K562 (cell line): ENCODE results near the gene COQ5. TPM values are rescaled to one million over a fixed set of nuclear protein-coding genes. Genes with fewer than 3 reads are reported as not detected.

Experiments
- ASH1L ChIP-seq: fragments of 450-650 bp; IDR thresholded peaks from 2 replicates; pipeline ENCODE4 v1.6.1; 2018; ENCODE audit warnings: borderline replicate concordance, mild to moderate bottlenecking, low read depth; ENCODE audit not compliant: partially characterized antibody
- CREB3 ChIP-seq: fragments of 450-650 bp; conservative IDR thresholded peaks from 2 replicates; pipeline ENCODE4 v1.6.1; 2016; ENCODE audit warnings: missing genetic modification characterization, low read depth, mild to moderate bottlenecking, missing compliant biosample characterization, moderate library complexity
- FOS ChIP-seq: IDR thresholded peaks from 3 replicates; pipeline ENCODE4 v1.6.1; 2011; ENCODE audit not compliant: insufficient read length; ENCODE audit errors: extremely low read depth
- FOXA1 ChIP-seq: fragments of 450-650 bp; IDR thresholded peaks from 2 replicates; pipeline ENCODE4 v1.6.1; 2016; ENCODE audit warnings: mild to moderate bottlenecking, borderline replicate concordance
- FOXP1 ChIP-seq: sonication (generic); formaldehyde crosslinking; IDR thresholded peaks from 2 replicates; pipeline ENCODE4 v1.8.0; 2022; ENCODE audit warnings: mild to moderate bottlenecking, missing genetic modification reagents
- GABPB1 ChIP-seq: sonication (generic); formaldehyde crosslinking; IDR thresholded peaks from 2 replicates; pipeline ENCODE4 v1.8.0; 2022; ENCODE audit warnings: mild to moderate bottlenecking, missing genetic modification reagents
- MTF1 ChIP-seq: fragments of 250-450 bp; sonication (Bioruptor Pico); IDR thresholded peaks from 2 replicates; pipeline ENCODE4 v1.9.0; 2021; ENCODE audit warnings: moderate library complexity, mild to moderate bottlenecking, inconsistent platforms, borderline replicate concordance
- NFATC3 ChIP-seq: fragments of 450-650 bp; IDR thresholded peaks from 2 replicates; pipeline ENCODE4 v1.6.1; 2017; ENCODE audit warnings: mild to moderate bottlenecking
- NR2C1 ChIP-seq, 2 experiments: fragments of 450-650 bp; IDR thresholded peaks; 2 replicates each; pipeline ENCODE4 v1.6.1; 2017; ENCODE audit warnings: mild to moderate bottlenecking in 2 of 2, antibody characterized with exemption in 1 of 2, inconsistent platforms in 1 of 2, missing compliant biosample characterization in 1 of 2, missing genetic modification characterization in 1 of 2
- RBM25 ChIP-seq: fragments of 200-400 bp; formaldehyde crosslinking; IDR thresholded peaks from 2 replicates; pipeline ENCODE4 v1.6.1; 2018; ENCODE audit warnings: low read length, low read depth, moderate library complexity; ENCODE audit not compliant: severe bottlenecking
- SIN3B ChIP-seq: fragments of 450-650 bp; IDR thresholded peaks from 2 replicates; pipeline ENCODE4 v1.6.1; 2017; ENCODE audit warnings: low read depth, mild to moderate bottlenecking, moderate library complexity
- TCFL5 ChIP-seq: fragments of 250-450 bp; sonication (Bioruptor Pico); conservative IDR thresholded peaks from 2 replicates; pipeline ENCODE4 v1.6.1; 2021; ENCODE audit warnings: mild to moderate bottlenecking, moderate library complexity, matching md5 sums
- ZNF134 ChIP-seq: fragments of 250-450 bp; sonication (Bioruptor Pico); conservative IDR thresholded peaks from 2 replicates; pipeline ENCODE4 v1.4.0; 2020
- ZNF146 ChIP-seq: IDR thresholded peaks from one replicate; pipeline ENCODE4 v1.6.1; 2018; ENCODE audit warnings: missing compliant biosample characterization; ENCODE audit not compliant: unreplicated experiment
- ZNF274 ChIP-seq: IDR thresholded peaks from 2 replicates; pipeline ENCODE4 v1.6.1; 2011; ENCODE audit warnings: low read depth, mild to moderate bottlenecking, low read length, moderate library complexity, borderline replicate concordance
- ZNF586 ChIP-seq: fragments of 450-650 bp; formaldehyde crosslinking; conservative IDR thresholded peaks from 2 replicates; pipeline ENCODE4 v1.4.0; 2020; ENCODE audit warnings: mild to moderate bottlenecking, moderate library complexity
- ZNF592 ChIP-seq: fragments of 450-650 bp; IDR thresholded peaks from 2 replicates; pipeline ENCODE4 v1.6.1; 2017; ENCODE audit warnings: antibody characterized with exemption, mild to moderate bottlenecking
- polyA plus RNA-seq, 8 experiments: library from polyadenylated mRNA; depleted of rRNA in 4 of 8; stranded (reverse) in 5 of 8; unstranded in 3 of 8; fragments of >200 nt; fragmentation: Nextera tagmentation in 2 of 8; fragmentation: Illumina TruSeq in 1 of 8; extraction: Ambion mirVana in 2 of 8; extraction: Trizol in 1 of 8; gene quantifications; 2 replicates each; pipeline versions ENCODE4 v1.2.1 to v1.2.3, GENCODE V29; 2011 to 2014; ENCODE audit warnings: inconsistent platforms in 1 of 8, missing spikeins in 1 of 8
- total RNA-seq, 7 experiments: library from RNA; depleted of rRNA in 6 of 7; stranded (reverse); fragments of >200 nt in 6 of 7; fragmentation: Illumina TruSeq in 2 of 7; extraction: Trizol in 2 of 7; gene quantifications; 2 replicates each; pipeline versions ENCODE4 v1.2.1 to v1.2.3, GENCODE V29; 2011 to 2021; ENCODE audit warnings: low replicate concordance in 1 of 7
- TF ChIP-seq, protein P1 (sequence below): sonication (generic); formaldehyde crosslinking; IDR thresholded peaks from 2 replicates; pipeline ENCODE4 v1.8.0; 2022; ENCODE audit warnings: mild to moderate bottlenecking, missing genetic modification reagents

COQ5 gene
- total and polyA plus RNA-seq, 9 of the 15 experiments (the other 6 are each of a cell fraction or from before 2014, with no cell fraction given) = 19.2 to 59.7 (median 30.4) TPM

GRCh38 chr12:120470150-120470784, 58.7 kb downstream of the COQ5 start (continued):
- TF ChIP-seq NR2C1 (IDR thresholded peaks at IDR 0.05) (no peak; the same call in 1 of the 2 replicates), NR2C1 (tag; IDR thresholded peaks at IDR 0.05) (peak; percentile 15; the same call in 1 of the 2 replicates), ZNF274 (no peak), CREB3 (tag) (0 out of 2 replicates have a peak, but pooled peaks have one; percentile 2), RBM25 (no peak), FOS (no peak), NFATC3 (no peak), TCFL5 (CRISPR knock-in tag) (no peak), FOXA1 (no peak), ZNF134 (CRISPR knock-in tag) (no peak), MTF1 (CRISPR knock-in tag) (no peak), ZNF592 (no peak), ASH1L (no peak), ZNF586 (no peak), GABPB1 (CRISPR knock-in tag) (0 out of 2 replicates have a peak, but pooled peaks have one; percentile 19), FOXP1 (CRISPR knock-in tag) (0 out of 2 replicates have a peak, but pooled peaks have one; percentile 4), ZNF146 (CRISPR knock-in tag) (no peak), SIN3B (no peak)
- TF ChIP-seq, protein P1, sequence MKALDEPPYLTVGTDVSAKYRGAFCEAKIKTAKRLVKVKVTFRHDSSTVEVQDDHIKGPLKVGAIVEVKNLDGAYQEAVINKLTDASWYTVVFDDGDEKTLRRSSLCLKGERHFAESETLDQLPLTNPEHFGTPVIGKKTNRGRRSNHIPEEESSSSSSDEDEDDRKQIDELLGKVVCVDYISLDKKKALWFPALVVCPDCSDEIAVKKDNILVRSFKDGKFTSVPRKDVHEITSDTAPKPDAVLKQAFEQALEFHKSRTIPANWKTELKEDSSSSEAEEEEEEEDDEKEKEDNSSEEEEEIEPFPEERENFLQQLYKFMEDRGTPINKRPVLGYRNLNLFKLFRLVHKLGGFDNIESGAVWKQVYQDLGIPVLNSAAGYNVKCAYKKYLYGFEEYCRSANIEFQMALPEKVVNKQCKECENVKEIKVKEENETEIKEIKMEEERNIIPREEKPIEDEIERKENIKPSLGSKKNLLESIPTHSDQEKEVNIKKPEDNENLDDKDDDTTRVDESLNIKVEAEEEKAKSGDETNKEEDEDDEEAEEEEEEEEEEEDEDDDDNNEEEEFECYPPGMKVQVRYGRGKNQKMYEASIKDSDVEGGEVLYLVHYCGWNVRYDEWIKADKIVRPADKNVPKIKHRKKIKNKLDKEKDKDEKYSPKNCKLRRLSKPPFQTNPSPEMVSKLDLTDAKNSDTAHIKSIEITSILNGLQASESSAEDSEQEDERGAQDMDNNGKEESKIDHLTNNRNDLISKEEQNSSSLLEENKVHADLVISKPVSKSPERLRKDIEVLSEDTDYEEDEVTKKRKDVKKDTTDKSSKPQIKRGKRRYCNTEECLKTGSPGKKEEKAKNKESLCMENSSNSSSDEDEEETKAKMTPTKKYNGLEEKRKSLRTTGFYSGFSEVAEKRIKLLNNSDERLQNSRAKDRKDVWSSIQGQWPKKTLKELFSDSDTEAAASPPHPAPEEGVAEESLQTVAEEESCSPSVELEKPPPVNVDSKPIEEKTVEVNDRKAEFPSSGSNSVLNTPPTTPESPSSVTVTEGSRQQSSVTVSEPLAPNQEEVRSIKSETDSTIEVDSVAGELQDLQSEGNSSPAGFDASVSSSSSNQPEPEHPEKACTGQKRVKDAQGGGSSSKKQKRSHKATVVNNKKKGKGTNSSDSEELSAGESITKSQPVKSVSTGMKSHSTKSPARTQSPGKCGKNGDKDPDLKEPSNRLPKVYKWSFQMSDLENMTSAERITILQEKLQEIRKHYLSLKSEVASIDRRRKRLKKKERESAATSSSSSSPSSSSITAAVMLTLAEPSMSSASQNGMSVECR = peak; percentile 37; the same call in 1 of the 2 replicates
